ENCODE measurements around the gene NKD2. TPM values are rescaled to one million over a fixed set of nuclear protein-coding genes. Genes with fewer than 3 reads are reported as not detected.
"Not testable (repeated sequence)": the region's sequence is repeated elsewhere in the genome, so short reads cannot be mapped to it uniquely, and the experiment has no call there.

NKD2 gene
- total RNA-seq, 2 donors from 2014 or later: 1.4 to 1.5 TPM

DNA sequence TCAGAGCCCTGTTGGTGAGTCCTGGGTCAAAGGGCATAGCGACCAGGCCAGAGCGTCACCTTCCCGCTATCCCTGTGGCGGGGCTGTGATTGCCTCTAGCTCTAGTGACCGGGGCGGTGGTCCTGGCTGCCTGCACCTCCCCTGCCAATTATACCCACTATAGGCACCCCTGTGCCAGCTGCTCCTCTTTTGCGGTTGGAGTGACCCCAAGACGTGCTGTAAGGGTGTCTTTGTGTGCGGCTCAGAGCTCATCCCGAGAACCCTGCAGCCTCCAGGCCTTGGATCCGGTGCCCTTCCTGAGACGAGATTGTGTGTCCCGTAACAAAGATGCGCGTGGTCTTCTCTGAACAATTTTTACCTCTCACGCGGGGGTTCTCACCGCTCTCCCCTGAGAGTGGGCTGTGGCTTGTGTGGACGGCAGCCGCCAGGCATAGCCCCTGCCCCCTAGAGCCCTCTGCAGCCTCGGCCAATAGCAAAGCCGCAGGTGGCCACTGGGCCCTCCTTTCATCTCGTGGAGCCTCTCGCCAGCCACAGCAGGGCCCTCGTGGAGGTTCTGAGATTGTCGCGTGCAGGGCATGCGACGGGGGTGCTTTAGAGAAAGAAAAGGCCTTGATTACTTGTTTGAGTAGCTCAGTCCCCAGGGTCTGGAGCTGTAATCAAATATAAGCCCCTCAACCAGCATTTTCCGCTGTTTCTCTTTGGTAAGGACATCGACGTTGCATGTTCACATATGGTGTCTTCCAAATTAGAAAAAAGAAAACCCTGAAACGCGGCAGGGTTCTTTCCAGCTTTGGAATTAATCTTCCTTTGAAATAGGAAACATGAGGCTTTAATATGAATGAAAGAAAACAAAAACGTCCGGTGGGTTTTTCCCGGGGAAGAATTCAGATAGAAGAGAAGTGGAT lies 10.7 kb downstream of the NKD2 start:
- H3K36me3 ChIP-seq: no peaks in the 10 kb centered on the region
- no peaks in the 10 kb centered on the region for H3K27me3 ChIP-seq (replicated peaks; ENCODE audit: insufficient read depth)
- no peaks in the 10 kb centered on the region for H3K9me3 ChIP-seq
- H3K27ac ChIP-seq: no peak overlapping the region
- TF ChIP-seq, protein P1, sequence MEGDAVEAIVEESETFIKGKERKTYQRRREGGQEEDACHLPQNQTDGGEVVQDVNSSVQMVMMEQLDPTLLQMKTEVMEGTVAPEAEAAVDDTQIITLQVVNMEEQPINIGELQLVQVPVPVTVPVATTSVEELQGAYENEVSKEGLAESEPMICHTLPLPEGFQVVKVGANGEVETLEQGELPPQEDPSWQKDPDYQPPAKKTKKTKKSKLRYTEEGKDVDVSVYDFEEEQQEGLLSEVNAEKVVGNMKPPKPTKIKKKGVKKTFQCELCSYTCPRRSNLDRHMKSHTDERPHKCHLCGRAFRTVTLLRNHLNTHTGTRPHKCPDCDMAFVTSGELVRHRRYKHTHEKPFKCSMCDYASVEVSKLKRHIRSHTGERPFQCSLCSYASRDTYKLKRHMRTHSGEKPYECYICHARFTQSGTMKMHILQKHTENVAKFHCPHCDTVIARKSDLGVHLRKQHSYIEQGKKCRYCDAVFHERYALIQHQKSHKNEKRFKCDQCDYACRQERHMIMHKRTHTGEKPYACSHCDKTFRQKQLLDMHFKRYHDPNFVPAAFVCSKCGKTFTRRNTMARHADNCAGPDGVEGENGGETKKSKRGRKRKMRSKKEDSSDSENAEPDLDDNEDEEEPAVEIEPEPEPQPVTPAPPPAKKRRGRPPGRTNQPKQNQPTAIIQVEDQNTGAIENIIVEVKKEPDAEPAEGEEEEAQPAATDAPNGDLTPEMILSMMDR (IDR thresholded peaks at IDR 0.05): no peak
- H3K4me3 ChIP-seq: no peak overlapping the region
- ATAC-seq (ENCODE audit: insufficient number of reproducible peaks, low FRiP score, low read depth) (no peak), DNase-seq (ENCODE audit: low spot score) (no peak)
- H3K4me1 ChIP-seq (ENCODE audit: control insufficient read depth in 1 of 2, low read depth in 2 of 2): no peaks in the 10 kb centered on the region

DNA sequence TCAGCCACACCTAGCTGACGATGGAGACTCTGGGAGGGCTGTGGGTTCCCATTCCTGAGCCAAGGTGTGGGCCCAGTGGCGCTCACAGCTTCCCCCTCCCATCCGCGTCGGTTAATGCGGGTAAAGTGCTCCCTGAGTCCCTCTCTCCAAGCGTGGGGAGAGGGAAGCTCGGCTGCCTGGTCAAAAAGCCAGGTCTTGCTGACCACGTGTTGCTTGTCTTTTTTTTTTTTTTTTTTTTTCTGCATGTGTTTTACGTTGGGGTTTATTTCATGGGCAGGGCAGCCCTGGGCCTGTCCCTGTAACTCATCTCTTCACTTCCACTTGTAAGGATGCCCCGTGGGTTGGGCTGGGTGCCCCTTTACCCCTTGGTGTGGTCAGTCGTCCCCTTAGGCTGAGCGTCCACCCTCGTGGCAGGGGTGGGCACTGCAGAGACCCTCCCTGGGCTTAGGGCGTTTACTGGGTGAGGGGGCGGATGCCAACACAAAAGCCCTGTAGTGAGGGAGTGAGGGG lies 11.9 kb downstream of the NKD2 start:
- Histone ChIP-seq H3K36me3 (no peaks in the 10 kb centered on the region), H3K9me3 (no peaks in the 10 kb centered on the region), H3K4me3 (no peak overlapping the region), H3K4me1 (ENCODE audit: control insufficient read depth in 1 of 2, low read depth in 2 of 2) (no peaks in the 10 kb centered on the region), H3K27ac (no peak overlapping the region), H3K27me3 (replicated peaks; ENCODE audit: insufficient read depth) (no peaks in the 10 kb centered on the region)
- ATAC-seq (ENCODE audit: insufficient number of reproducible peaks, low FRiP score, low read depth) (no peak), DNase-seq (ENCODE audit: low spot score) (no peak)
- TF ChIP-seq, protein P1 (IDR thresholded peaks at IDR 0.05): no peak

DNA sequence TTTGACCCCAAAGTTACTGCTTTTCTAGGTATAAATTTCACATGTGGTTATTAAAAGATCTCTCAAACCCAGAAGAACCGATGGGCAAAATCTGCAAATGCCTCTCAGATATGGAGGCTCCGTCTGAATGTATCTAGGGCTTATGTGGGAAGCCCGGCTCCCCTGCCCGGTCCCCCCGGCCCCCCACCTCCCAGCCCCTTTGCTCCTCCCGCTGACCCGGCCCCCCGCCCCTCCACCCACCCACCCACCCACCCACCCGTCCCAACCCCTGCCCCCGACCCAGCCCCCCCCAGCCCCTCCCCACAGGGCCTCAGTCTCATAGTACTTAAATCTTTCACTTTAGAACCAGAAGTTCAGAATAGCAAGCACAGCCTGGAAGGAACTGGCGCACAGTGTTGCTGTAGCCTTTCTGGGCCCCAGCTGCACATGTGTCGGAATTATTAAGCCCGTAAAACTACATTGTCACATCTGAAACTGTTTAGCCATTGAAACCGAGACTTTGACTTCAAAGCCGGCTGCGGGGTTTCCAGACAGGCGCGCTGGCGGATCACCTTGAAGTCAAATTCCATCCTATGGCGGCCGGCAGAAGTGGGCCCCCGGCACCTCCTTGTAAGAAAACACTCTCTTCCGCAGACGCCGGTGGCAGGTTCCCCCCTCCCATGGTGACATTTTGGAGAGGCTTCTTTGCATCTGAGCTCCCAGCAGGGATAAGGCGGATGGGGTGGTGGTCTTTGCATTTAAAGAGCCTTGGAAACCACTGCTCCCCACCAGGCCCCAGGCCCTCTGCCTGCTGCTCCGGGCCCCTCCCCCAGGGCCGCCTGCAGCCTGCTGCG lies 12.8 kb downstream of the NKD2 start:
- Histone ChIP-seq H3K4me3 (no peak overlapping the region), H3K4me1 (ENCODE audit: control insufficient read depth in 1 of 2, low read depth in 2 of 2) (no peaks in the 10 kb centered on the region), H3K27ac (no peak overlapping the region), H3K36me3 (no peaks in the 10 kb centered on the region), H3K9me3 (no peaks in the 10 kb centered on the region), H3K27me3 (replicated peaks; ENCODE audit: insufficient read depth) (no peaks in the 10 kb centered on the region)
- ATAC-seq (ENCODE audit: insufficient number of reproducible peaks, low FRiP score, low read depth) (no peak), DNase-seq (ENCODE audit: low spot score) (no peak)
- TF ChIP-seq, protein P1 (IDR thresholded peaks at IDR 0.05): no peak

DNA sequence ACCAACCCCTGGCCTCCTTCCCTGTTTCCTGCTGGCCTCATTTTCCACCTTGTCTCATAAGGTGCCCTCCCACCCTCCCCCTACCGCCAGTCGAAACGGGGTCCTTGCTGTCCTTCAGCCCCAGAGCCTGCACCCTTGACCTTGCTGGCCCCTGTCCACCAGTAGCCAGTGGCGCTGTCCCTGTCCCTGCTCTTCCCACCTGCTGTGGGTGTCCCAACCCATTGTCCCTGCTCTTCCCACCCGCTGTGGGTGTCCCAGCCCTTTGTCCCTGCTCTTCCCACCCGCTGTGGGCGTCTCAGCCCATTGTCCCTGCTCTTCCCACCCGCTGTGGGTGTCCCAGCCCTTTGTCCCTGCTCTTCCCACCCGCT lies 13.4 kb downstream of the NKD2 start:
- not testable (repeated sequence) for DNase-seq (ENCODE audit: low spot score); H3K36me3 ChIP-seq; H3K27ac ChIP-seq; ATAC-seq (ENCODE audit: insufficient number of reproducible peaks, low FRiP score, low read depth); H3K9me3 ChIP-seq; H3K4me1 ChIP-seq (ENCODE audit: control insufficient read depth in 1 of 2, low read depth in 2 of 2); H3K4me3 ChIP-seq; H3K27me3 ChIP-seq (replicated peaks; ENCODE audit: insufficient read depth)

DNA sequence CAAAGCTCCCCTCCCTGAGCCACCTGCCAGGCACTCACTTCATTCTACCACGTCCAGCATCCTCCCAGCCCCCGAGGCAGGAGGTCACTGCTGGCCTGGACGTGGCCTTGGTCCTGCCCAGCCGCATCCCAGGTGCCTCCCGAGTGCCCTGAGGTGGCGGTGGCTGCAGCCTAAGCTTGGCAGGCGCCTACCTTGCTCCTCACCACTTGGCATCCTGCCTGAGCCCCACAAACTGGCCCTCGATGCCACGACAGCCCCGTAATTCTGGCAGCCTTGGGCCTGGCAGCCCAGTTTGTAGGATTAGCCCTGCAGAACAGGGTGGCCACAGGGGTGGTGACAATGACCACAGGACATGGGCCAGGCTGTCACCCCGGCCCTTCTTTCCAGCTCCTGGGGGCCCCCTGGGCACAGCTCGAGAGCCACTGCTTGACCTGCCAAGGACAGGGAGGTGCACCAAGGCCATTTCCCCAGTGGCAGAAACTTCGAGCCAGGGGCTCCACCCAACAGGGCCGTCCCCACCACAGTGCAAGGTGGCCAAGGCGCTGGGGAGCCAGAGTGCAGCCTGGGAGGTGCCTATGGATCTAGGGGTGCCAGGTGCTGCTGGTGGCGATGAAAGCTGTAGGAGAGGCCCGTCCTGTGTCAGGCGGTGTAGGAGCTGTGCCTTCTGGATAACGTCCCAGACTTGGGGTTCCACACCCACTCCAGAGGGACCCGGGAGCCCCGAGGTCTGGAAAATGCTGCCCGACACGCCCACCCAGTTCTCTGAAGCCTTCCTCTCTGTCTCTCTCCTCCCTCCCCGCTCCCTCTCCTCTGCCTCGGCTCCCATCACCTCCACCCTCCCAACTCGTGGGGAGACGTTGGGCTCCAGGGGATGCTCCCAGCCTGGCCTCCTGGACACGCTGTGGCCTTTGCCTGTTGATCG lies 18.4 kb downstream of the NKD2 start:
- no peak for ATAC-seq (ENCODE audit: insufficient number of reproducible peaks, low FRiP score, low read depth)
- Histone ChIP-seq H3K9me3 (no peaks in the 10 kb centered on the region), H3K4me3 (no peak overlapping the region), H3K36me3 (no peaks in the 10 kb centered on the region), H3K4me1 (ENCODE audit: control insufficient read depth in 1 of 2, low read depth in 2 of 2) (no peaks in the 10 kb centered on the region), H3K27ac (no peak overlapping the region), H3K27me3 (replicated peaks; ENCODE audit: insufficient read depth) (no peaks in the 10 kb centered on the region)
- TF ChIP-seq, protein P1 (IDR thresholded peaks at IDR 0.05): no peak
- DNase-seq (ENCODE audit: low spot score): no peak

All from thoracic aorta (tissue), 2 donors.